Neural cell (in vitro differentiated cells): ENCODE data around the gene ZNF638.

Source experiments
- CTCF ChIP-seq: fragments of 450-650 bp; IDR thresholded peaks from 2 replicates; pipeline ENCODE4 v1.5.1; 2014; ENCODE audit warnings: antibody characterized with exemption, mild to moderate bottlenecking, moderate library complexity; ENCODE audit not compliant: poor library complexity, severe bottlenecking
- EZH2 ChIP-seq: fragments of 200-600, 300-800 bp; shearing (Covaris generic), sonication (generic); IDR thresholded peaks from 2 replicates; pipeline ENCODE4 v1.6.1; 2014; ENCODE audit warnings: antibody characterized with exemption, low read length, borderline replicate concordance, mild to moderate bottlenecking; ENCODE audit not compliant: insufficient read depth, poor library complexity, severe bottlenecking
- POLR2AphosphoS5 ChIP-seq: IDR thresholded peaks from 2 replicates; pipeline ENCODE4 v1.6.1; 2012
- RAD21 ChIP-seq: fragments of 450-650 bp; conservative IDR thresholded peaks from 2 replicates; pipeline ENCODE4 v1.6.1; 2014; ENCODE audit warnings: antibody characterized with exemption, mild to moderate bottlenecking, moderate library complexity
- REST ChIP-seq: IDR thresholded peaks from 2 replicates; pipeline ENCODE4 v1.6.1; 2012; ENCODE audit warnings: borderline replicate concordance
- TAF1 ChIP-seq: IDR thresholded peaks from 2 replicates; pipeline ENCODE4 v1.6.1; 2012; ENCODE audit warnings: low read depth

- TF ChIP-seq REST = no peak
- TF ChIP-seq TAF1 = no peak
- TF ChIP-seq CTCF = no peak
- TF ChIP-seq RAD21 = no peak
- no peak for TF ChIP-seq EZH2
- TF ChIP-seq POLR2AphosphoS5 = no peak
Observed at GRCh38 chr2:71449343-71449742, 117.8 kb downstream of the ZNF638 start.
